ENCODE data around the gene PLXNA2.

DNA sequence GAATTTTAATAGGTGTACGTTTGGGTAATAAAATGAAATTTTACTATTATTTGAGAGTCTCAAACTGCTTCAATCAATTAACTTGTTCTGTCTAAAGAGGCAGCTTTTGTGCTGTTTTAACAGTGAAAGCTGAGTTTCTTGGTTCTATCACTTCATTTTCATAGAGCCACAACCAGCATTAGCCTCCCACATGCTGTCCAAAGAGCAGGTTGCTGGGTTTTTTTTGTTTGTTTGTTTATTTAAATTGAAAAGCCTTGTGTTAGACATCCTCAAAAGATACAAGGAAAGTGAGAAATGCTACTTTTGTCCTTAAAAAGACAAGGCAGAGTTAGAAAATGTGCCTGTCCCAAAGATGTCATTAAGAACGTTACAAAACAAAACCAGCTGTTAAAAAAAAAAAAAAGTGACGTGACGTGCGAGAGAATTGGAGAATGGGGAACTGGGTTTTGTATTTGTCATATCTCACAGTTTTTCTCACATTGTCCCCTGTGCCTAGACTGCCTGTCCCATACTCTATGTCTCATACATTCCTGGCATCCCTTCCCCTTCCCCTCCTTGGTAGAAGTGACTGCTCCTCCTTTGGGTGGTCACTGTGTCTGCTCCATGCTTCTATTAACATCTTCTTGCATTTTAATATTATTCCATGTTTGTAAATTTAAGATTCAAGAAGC lies 270.2 kb downstream of the PLXNA2 start:
- TF ChIP-seq, protein P1, sequence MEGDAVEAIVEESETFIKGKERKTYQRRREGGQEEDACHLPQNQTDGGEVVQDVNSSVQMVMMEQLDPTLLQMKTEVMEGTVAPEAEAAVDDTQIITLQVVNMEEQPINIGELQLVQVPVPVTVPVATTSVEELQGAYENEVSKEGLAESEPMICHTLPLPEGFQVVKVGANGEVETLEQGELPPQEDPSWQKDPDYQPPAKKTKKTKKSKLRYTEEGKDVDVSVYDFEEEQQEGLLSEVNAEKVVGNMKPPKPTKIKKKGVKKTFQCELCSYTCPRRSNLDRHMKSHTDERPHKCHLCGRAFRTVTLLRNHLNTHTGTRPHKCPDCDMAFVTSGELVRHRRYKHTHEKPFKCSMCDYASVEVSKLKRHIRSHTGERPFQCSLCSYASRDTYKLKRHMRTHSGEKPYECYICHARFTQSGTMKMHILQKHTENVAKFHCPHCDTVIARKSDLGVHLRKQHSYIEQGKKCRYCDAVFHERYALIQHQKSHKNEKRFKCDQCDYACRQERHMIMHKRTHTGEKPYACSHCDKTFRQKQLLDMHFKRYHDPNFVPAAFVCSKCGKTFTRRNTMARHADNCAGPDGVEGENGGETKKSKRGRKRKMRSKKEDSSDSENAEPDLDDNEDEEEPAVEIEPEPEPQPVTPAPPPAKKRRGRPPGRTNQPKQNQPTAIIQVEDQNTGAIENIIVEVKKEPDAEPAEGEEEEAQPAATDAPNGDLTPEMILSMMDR (conservative IDR thresholded peaks at IDR 0.05; ENCODE audit: low read length) = no peak
- no peak for TF ChIP-seq EZH2phosphoT487 (IDR thresholded peaks at IDR 0.05; ENCODE audit: borderline replicate concordance, low read depth, low read length)

Data from OCI-LY7 (cell line).